ENCODE measurements around the gene AZU1.

DNA sequence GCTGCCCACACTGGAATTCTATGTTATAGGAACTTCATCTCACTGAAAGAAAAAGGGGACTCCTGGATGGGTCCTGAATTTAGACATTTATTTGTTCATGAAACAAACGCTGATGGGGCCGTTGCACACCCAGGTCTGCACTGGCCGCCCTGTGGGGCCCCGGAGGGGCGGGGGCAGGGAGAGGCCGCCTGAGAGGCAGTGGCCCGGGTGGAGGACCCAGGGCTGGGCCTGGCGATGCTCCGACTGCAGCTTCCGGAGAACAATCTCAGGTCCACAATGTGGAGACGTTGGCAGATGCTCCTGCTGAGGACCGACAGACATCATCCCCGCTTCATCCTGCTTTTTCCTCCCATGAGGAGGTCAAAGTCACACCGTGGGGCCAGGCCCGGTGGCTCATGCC is 46.7 kb upstream of the AZU1 start:
- TF ChIP-seq, protein P1, sequence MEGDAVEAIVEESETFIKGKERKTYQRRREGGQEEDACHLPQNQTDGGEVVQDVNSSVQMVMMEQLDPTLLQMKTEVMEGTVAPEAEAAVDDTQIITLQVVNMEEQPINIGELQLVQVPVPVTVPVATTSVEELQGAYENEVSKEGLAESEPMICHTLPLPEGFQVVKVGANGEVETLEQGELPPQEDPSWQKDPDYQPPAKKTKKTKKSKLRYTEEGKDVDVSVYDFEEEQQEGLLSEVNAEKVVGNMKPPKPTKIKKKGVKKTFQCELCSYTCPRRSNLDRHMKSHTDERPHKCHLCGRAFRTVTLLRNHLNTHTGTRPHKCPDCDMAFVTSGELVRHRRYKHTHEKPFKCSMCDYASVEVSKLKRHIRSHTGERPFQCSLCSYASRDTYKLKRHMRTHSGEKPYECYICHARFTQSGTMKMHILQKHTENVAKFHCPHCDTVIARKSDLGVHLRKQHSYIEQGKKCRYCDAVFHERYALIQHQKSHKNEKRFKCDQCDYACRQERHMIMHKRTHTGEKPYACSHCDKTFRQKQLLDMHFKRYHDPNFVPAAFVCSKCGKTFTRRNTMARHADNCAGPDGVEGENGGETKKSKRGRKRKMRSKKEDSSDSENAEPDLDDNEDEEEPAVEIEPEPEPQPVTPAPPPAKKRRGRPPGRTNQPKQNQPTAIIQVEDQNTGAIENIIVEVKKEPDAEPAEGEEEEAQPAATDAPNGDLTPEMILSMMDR (conservative IDR thresholded peaks at IDR 0.05): no peak
- no peak for TF ChIP-seq ZFX (IDR thresholded peaks at IDR 0.05)
